Measurements from ENCODE around the gene SNAP29.

DNA sequence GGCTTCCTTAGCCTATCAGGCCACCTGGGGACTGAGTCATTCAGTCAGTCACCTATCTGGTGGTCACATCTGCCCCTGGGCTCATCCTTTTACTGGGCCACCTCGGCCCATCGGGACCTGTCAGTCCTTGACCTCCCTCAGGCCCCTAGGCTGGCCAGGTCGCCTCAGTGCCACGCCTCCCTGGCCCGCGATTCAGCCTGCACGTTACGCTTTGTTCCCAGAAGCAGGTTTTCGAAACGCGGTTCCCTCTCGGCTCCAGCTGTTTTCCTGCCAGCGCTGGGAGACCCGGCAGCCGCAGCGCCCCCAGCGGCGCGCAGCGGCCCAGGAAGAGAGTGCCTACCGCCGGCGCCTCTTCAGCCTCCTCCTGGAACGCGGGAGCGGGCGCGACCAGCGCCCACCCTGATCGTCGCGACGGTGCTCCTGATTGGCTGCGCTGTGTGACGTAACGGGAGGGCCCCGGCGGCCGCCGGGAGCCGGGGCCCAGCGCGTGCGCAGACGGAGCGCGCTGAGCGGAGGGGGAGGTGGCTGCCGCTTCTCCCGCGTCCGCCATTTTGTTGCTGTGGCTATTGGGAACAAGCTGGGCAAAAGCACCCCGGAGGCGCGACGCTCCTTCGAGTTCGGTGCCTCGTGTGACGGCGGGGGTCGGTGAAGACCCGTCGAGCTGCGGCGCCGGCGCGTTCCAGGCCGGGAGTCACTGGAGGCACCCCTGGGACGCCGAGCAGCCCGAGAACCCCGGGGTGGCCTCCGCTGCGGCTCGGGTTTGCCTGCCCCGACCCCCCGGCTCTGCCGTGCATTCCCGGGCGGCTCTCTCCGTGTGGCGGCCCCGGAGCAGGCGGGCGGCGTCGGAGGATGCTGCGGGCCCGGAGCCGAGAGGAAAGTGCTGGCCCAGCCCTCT lies 58.4 kb downstream of the SNAP29 start, which contains the start of gene CRKL:
- TF ChIP-seq CTCF (conservative IDR thresholded peaks at IDR 0.05; ENCODE audit: low read depth, low read length): peak; percentile 77
- TF ChIP-seq EZH2 (IDR thresholded peaks at IDR 0.05; ENCODE audit: low read length, unreplicated experiment): no peak
- no peak for TF ChIP-seq EZH2phosphoT487 (IDR thresholded peaks at IDR 0.05; ENCODE audit: borderline replicate concordance, low read length)

Measured in PC-3 (cell line).